ENCODE data around the gene ZDHHC14.
A peak's percentile ranks its signal among the peaks of the same experiment; 100 is the strongest.

ZDHHC14 gene

DNA sequence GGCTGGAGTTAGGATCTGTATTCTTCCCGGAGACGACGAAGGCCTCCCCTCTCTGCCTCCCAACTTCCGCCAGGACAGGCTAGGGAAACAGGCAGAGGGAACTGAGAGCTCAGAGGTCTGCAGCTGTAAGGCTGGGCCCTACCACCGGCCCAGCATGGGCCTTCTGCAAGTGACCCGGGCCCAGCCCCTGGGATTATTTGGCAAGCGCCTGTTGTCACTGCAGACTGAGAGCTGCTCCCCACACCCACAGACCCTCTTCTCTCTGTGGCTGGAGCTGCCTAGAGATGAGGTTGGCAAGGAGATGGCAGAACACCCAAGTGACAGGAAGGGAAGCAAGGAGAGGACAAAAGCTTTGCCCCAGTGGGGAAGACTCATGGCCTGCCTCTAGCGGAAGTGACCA is 212.6 kb downstream of the ZDHHC14 start:
- no peak for DNase-seq (ENCODE audit: low read depth in 2 of 3, low spot score in 1 of 3)

DNA sequence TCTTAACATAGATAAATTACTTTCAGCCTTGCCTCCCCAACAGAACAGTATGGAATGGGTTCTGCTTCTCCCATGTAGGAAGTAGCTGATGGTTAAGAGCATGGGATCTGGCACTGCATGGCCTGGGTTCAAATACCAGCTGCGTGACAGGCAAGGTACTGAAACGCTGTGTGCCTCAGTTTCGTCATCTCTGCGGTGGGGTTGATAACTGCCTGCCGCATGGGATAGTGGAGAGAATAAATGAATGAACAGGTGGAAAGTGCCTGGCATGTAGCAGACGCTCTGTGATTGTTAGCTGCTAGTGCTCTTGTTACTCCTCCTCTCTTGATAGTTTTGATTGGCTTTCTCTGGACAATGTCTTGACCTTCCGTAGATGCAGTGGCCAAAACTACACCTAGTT is 213.3 kb downstream of the ZDHHC14 start:
- DNase-seq (ENCODE audit: low read depth in 2 of 3, low spot score in 1 of 3): no peak

DNA sequence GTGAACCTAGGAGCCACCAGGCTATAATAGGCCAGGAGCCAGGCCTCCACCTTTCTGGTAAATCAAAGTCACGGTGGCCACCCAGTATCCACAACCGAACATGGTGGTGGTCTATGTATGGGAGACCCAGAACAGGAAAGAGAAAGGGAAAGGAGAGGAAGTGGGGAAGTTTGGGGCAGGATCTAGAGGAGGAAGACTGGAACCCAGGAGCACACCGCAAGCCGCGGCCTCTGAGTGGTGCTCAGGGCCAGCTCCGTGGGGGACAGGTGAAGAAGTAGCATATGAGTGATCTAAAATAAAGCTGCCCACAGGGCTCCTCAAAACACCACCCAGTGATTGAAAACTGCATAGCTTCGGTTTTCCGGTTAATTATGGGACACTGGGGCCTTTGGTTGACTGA is 214.8 kb downstream of the ZDHHC14 start:
- no peak for DNase-seq (ENCODE audit: low read depth in 2 of 3, low spot score in 1 of 3)

DNA sequence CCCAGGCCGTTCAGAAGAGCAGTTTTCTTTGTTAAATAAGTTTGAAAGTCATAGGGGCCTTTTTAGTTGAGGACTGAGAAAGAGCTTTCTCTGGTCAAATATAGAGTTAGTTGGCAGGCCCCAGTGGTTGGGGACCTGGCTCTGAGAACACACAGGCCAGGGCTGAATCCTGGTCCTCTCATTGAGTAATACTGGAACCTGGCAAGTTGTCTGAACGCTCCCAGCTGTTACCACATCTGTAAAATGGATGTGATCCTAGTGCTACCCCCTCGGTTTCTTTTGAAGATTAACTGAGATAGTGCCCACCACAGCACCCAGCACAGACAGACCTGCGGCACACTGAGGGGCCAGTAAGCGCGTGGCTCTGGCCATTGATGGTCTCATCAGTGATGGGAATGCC is 215.5 kb downstream of the ZDHHC14 start:
- no peak for DNase-seq (ENCODE audit: low read depth in 2 of 3, low spot score in 1 of 3)

DNA sequence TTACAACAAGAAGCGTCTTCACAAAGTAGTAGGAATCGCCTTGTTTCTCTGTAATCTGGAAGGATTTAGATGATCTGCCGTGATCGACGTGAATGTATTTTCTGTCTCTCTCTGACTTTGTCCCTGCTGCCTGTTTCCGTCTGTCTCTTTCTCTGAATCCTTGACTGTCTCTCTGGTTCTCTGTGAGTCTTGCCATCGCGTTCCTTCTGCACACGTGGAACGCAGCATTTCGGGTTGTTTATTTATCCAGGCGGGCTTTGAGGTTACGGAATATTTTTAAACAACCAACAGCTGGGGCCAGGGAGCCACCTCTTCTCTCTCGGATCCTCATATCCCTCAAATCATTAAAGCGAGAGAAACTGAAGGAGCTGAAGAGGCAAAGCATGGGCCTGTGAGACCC is 215.9 kb downstream of the ZDHHC14 start:
- DNase-seq (ENCODE audit: low read depth in 2 of 3, low spot score in 1 of 3): no peak

DNA sequence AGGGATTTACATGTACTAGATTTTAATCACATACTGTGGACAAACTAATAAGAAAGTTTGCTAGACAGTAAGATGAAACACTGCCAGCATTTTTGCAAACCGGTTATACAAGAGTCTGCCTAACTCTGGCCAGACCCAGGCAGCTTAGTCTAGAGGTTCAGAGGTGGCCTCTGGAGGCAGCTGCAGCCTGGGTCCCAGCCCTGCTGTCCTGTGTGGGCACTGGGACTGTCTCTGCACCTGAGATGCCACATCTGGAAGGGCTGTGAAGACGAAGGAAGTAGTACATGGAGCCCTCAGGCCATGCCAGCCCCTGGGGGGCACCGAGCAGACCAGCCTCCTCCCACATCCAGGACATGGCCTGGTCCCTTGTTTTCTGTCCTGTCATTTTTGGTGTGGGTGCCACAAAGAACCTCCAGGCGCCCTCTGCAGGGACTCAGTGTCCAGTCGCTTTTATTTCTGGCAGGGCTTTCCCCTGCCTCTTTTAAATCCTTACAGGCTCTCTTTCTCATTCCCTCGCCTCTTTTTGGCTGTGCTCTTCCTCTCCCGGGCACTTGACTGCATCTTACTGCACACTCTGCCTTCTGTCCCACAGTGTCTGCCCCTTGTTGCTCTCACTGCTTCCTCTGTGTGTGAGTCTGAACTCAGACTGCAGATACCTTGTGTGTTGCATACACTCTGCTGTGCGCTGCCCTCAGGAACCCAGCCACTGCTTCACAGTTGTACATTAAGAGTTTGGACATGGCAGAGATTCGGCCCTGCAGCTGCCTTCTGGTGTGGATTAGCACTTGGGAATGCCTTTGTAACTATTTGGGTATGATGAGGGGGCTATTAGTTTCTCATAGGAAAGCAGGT is 216.7 kb downstream of the ZDHHC14 start:
- DNase-seq (ENCODE audit: low read depth in 2 of 3, low spot score in 1 of 3): peak; percentile 11 to 31 (median 16)

DNA sequence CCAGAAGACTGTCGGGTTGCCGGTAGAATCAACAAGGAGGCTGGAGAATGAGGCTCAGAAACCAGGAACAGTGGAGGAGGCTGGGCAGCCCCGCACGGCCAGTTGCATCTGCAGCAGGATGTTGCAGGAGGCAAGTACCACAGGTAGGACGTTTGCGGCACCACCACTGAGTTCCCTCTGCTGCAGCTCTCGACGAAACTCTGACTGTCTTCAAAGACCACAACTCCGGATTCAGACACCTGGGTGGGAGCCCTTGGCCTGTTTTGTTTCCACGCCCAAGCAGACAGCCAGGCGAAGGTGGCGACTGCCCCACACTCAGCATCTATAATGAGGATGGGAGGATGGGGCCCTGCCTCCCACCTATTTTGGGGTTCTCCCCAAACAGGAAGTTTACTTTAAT is 218.2 kb downstream of the ZDHHC14 start:
- DNase-seq (ENCODE audit: low read depth in 2 of 3, low spot score in 1 of 3): no peak

DNA sequence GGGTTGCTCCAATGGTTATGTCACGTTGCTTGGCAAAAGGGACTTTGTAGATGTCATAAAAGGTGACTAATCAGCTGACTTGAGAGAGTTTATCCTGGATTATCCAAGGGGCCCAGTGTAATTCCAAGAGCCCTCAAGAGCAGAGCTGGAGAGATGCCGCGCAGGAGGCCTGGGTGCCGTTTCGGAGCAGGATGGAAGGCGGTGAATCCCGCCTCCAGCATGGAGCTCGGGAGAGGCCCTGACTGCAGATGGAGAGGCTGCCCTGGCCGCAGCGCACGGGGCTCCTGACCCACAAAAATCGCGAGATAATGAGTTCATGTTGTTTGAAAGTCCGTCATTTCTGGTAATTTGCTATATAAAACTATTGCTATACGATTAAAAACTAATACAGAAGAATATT is 219.8 kb downstream of the ZDHHC14 start:
- no peak for DNase-seq (ENCODE audit: low read depth in 2 of 3, low spot score in 1 of 3)

DNA sequence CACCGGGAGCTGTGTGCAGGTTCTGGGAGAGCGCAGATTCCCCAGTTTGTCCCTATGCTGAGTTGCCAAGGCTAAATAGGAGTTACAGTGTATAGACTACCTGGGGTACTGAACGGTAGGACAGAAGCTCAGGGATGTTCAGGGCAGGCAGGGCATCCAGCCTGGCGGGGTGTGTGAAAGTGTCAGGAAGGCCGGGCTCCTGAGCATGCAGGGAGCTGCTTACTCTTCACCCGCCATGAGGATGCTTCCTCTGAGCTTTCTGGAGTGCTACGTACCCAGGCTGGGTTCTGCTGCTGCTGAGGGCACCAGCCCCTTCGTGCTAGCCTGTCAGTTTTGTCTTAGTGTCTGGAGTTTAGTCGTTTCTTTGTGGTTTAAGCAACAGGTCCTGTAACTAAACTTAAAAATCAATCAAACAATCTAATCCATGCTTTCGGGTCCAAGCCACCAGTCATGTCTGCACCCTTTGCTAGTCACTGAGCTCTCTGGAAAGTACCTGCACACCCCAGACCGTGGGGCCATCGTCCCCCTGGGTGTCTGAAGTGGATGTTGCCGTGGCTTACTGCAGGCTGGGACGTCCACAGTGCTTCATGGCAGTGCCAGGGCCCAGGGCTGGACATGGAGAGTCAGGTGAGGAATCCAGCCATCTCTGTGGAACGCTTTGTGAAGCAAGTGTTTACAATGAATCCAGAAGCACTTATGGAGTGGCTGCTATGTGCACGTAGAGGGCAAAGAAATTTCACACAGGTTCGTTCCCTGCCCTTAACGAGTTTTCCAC is 221.7 kb downstream of the ZDHHC14 start:
- DNase-seq (ENCODE audit: low read depth in 2 of 3, low spot score in 1 of 3): no peak

DNA sequence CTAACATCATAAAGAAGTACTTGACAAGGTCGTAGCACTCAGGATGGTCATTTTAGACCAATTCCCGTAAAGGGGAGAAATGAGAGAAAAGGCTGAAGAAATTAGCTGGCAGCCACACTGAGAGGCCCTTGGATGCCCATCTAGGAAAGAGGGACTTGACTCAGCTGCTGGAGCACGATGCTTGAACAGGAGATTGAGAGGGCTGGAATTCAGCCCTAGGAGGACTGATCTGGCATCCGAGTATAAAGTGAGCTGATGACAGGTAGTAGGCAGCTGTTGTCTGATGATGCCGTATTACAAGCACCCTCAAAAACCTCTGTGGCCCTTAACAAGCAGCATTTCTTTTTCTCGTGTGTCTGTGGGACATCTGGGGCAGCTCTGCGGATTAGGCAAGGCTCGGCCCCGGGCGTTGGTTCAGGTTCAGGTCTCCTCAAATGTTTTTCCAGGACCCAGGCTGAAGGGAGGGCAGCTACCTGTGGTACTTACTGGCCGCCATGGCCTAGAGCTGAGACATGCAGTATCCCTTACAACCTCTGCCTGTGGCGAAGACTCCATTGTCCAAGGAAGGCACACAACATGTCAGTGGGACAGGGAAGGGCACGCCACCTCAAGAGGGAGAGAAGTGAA is 222.4 kb downstream of the ZDHHC14 start:
- DNase-seq (ENCODE audit: low read depth in 2 of 3, low spot score in 1 of 3): no peak

DNA sequence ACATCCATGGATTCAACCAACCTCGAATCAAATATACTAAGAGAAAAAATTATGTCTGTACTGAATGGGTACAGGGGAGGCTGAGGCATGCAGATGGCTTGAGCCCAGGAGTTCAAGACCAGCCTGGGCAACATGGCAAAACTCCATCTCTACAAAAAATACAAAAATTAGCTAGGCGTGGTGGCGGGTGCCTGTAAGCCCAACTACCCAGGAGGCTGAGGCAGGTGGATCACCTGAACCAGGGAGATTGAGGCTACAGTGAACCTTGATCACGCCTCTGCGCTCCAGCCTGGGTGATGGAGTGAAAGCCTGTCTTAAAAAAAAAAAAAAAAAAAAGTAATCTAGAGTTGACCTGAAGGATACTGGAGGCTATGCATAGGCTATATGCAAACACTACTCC is 223.0 kb downstream of the ZDHHC14 start:
- DNase-seq (ENCODE audit: low read depth in 2 of 3, low spot score in 1 of 3): no peak

DNA sequence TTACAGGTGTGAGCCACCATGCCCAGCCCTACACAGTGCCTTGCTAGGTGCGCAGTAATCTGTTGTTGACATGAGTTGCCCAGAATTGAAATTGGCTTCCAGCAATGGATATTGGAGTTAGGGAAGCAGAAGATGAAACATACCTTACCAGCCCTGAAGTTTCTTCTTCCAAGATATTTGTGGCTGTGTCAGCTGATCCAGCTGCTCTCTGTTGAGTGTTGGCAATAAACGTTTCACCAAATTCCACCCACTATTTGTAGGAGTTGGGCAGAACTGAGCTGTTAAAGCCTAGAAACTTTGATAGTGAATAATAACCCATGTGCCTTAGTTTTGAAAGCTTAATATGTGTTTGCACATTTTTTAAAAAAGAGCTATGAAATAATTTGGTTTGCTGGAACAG is 223.8 kb downstream of the ZDHHC14 start:
- DNase-seq (ENCODE audit: low read depth in 2 of 3, low spot score in 1 of 3): no peak

DNA sequence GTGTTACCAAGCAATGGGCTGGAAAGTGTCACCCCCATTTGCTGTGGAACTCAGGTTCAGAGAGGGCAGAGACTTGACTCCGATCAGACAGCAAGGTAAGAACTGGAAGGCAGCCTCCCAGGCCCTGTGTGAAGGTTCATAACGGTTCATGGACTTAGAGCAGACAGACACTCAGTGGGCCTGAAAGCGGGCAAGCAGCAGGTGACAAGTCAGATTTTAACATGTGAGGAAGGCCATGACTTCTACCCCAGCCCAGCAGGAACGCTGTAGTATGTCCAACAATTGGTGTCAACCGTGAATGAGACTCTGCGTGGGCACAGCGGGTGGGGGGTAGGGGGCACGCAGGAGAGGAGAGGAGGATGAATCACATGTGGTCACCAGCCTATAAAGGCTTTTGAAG is 224.5 kb downstream of the ZDHHC14 start:
- no peak for DNase-seq (ENCODE audit: low read depth in 2 of 3, low spot score in 1 of 3)

DNA sequence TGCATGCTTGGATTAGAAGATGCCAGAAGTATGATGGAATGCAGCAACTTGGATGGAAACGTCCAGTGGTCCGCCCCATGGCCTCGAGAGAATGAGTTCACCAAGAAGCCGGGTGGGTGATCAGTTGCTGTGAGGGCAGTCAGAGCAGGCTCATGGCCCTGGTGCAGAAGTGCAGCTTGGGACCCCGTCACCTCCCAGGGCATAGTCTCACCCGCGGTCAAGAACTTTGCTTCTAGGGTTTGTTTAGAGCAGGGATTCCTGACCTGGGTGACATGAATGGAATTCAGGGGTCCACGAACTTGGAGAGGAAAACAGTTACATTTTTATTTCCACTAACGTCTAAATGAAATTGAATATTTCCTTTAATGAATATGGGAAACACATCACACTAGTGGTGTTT is 225.5 kb downstream of the ZDHHC14 start:
- DNase-seq (ENCODE audit: low read depth in 2 of 3, low spot score in 1 of 3): no peak

DNA sequence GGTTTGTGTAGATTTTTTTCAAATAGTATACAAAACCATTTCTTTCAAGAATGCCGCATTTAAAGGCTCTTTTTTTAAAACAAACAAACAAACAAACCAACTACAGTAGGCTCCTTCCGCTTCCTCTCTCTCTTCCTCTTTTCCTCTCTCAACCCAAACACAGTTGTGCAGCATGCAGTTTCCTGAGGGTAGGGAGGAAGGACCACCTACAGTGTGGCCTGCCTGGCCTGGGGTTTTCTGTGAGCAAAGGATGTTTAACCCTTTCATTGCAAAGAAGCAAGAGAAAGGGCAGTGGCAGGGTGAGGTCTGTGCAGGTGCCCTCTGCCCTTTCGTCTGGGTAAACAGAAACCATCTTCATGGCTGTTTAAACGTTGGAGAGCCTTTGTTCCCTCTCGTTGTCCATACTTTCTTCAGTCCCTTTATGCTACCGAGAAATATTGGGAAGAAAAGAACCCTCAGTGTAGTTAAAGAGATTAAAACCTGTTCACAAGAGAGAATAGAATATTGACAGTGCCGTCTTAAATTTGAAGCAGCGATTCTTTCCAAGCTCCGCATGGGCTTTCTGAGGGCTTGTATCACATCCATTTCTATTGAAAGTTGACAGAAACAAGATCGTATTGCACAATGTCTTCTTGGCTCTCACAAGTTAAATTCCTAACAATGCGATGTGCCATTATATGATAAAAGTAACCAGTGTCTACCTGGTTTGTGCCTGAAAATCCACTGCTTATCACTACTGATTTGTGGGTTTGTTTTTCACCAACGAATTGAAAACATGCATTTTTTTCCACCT is 226.5 kb downstream of the ZDHHC14 start:
- no peak for DNase-seq (ENCODE audit: low read depth in 2 of 3, low spot score in 1 of 3)

DNA sequence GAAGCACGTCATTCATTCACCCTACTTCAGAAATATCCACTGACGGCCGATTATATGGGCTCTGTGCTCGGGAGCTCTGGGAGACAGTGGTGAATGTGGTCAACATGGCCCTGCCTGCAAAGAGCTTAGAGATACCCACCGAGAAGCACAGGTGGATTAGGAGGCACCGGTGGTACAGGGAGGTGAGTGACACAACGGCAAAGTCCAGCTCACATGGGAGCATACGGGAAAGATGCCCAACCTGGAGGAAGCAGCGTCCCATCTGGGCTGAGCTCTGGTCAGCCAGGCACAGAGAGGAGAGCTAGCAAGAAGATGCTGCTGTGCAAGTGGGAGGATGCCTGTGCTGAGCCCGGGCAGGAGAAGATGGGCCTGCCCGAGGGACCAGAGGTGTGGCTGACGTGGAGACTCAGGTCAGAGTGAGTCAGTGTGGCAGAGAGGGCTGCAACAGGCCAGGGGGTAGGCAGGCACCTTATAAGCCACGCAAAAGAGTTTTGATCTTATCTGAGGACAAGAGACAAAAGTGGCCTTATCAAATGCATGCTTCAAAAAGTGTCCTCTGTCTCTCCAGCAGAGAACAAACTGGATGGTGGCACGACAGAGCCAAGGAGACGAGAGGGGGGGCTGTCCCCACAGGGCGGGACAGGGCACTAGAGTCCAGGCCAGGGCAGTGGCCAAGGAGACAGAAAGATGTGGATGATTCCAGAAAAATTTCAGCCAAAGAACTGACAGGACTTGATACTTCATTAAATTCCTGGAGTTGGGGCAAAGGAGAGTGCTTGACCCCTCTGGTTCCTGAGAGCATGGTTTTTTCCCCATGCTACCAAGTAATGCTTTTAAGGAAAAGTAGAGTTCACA is 227.5 kb downstream of the ZDHHC14 start:
- DNase-seq (ENCODE audit: low read depth in 2 of 3, low spot score in 1 of 3): no peak

DNA sequence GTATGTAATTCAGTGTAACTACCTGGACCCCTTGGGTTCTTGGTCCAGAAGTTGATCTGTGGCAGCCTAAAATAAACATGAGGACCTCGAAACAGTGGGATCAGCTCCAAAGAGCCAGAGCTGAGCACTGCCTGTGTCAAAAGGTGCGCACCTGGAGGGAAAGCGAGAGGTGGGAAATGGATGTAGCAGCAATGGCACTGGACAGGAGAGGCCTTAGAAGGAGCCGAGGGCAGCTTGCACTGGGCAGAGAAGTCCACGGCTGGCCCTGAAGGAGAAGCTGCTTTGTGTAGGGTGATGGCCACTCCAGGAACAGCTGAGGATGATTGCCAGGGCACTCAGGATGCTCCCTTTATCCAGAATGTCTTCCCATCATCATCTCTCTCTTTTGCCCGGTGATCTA is 228.1 kb downstream of the ZDHHC14 start:
- DNase-seq (ENCODE audit: low read depth in 2 of 3, low spot score in 1 of 3): no peak

DNA sequence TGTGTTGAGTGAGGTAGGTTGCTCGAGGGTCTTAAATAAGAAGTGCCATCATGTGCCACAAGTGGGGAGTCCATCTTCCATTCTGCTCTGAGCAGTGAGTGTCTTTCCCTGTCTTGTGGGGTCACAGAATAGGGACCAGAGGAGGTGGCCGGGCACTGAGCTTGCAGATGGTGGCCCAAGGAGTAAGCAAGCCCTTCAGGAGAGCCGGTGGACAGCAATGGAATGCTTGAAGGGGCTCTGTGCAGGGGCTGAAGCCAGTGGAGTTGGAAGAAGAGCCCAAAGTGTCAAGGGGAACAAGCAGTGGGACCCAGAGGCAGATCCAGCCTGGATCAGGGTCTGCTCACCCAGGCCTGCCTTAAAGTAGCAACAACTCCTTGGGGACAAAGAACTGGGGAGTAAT is 228.6 kb downstream of the ZDHHC14 start:
- DNase-seq (ENCODE audit: low read depth in 2 of 3, low spot score in 1 of 3): no peak

DNA sequence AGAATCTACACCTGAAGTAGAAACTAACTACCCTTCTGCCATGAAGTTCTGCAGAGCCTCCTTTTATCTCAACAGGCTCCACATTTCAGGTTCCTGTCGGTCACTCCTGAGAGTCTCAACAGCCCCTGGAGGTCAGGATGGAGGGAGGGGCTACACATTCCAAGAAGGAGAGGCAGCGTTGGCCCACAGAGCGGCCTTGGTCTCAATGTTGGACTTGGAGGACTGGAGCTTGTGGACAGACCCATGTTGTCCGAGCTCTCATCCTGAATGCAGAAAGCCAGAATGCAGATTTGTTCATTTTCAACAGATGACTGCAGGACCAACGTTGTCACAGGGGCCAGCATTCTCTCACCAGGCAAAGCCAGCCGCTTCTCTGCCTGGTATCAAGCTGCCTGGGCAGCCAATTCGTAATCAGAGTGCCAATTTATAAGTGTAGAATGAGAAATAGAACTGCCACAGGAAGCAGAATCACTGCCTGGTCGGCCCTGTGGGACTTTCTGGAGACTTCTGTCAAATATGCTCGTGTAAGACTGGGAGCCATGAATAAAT is 229.5 kb downstream of the ZDHHC14 start:
- DNase-seq (ENCODE audit: low read depth in 2 of 3, low spot score in 1 of 3): no peak

DNA sequence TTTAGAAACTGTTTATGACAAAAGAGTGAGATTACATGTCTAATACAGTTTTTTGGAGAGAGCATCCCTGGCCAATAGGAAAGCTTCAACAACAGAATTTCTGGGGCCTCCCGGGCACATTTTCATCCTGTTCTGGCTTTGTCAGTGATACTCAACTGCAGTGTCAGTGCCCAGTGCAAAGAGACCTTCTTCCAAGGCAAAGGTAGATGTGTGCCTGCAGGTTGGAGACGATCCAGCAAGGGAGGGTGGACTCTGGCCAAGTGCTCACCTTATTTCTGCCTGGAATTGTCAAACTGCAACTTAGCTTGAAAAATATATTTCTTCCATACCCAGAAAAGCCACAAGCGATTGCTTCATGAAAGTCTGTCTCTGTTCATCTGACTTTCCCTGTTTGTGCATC is 230.4 kb downstream of the ZDHHC14 start:
- no peak for DNase-seq (ENCODE audit: low read depth in 2 of 3, low spot score in 1 of 3)
